Liver (tissue), 9 donors: ENCODE data around the gene RADIL. TPM values are rescaled to one million over a fixed set of nuclear protein-coding genes. Genes with fewer than 3 reads are reported as not detected.

Experiments used
- DNase-seq: peaks from one replicate; pipeline ENCODE4 v3.0.0-alpha.2; 2017; ENCODE audit warnings: low spot score
- H3K27ac ChIP-seq, 2 donors: one replicate each; pipeline ENCODE4 v1.7.0; 2013; ENCODE audit warnings: inconsistent platforms in 2 of 2, low read length in 2 of 2, control low read depth in 1 of 2, low read depth in 1 of 2, mild to moderate bottlenecking in 1 of 2
- H3K27me3 ChIP-seq, 4 donors: one replicate each; pipeline versions ENCODE4 v1.6.1 to v1.7.0; 2013; ENCODE audit warnings: low read length in 3 of 4, inconsistent platforms in 1 of 4, mild to moderate bottlenecking in 1 of 4, moderate library complexity in 1 of 4; ENCODE audit not compliant: control insufficient read depth in 4 of 4, insufficient read depth in 4 of 4
- H3K36me3 ChIP-seq, 4 donors: one replicate each; pipeline versions ENCODE4 v1.6.1 to v1.7.0; 2013; ENCODE audit warnings: low read length in 3 of 4, mild to moderate bottlenecking in 3 of 4, low read depth in 1 of 4, moderate library complexity in 1 of 4; ENCODE audit not compliant: control insufficient read depth in 4 of 4, insufficient read depth in 3 of 4
- H3K4me1 ChIP-seq, 4 donors: one replicate each; pipeline versions ENCODE4 v1.6.1 to v1.7.0; 2013; ENCODE audit warnings: low read length in 3 of 4, mild to moderate bottlenecking in 3 of 4, moderate library complexity in 1 of 4; ENCODE audit not compliant: control insufficient read depth in 4 of 4, insufficient read depth in 4 of 4
- H3K4me3 ChIP-seq, 3 donors: one replicate each; pipeline versions ENCODE4 v1.6.1 to v1.7.0; 2013; ENCODE audit warnings: low read length in 3 of 3, control low read depth in 1 of 3, low read depth in 1 of 3, mild to moderate bottlenecking in 1 of 3
- H3K9ac ChIP-seq, 2 donors: one replicate each; pipeline ENCODE4 v1.7.0; 2013; ENCODE audit warnings: low read length in 2 of 2, mild to moderate bottlenecking in 2 of 2, moderate library complexity in 2 of 2, control low read depth in 1 of 2, low read depth in 1 of 2
- H3K9me3 ChIP-seq, 4 donors: one replicate each; pipeline versions ENCODE4 v1.6.1 to v1.7.0; 2013; ENCODE audit warnings: low read length in 3 of 4; ENCODE audit not compliant: control insufficient read depth in 4 of 4
- EGR1 ChIP-seq, 2 donors: IDR thresholded peaks; 2 replicates each; pipeline ENCODE4 v1.6.1; 2016 to 2018; ENCODE audit warnings: antibody characterized with exemption in 2 of 2, low read depth in 2 of 2
- FOXA1 ChIP-seq: IDR thresholded peaks from 2 replicates; pipeline ENCODE4 v1.6.1; 2016; ENCODE audit warnings: antibody characterized with exemption
- FOXA2 ChIP-seq: IDR thresholded peaks from 2 replicates; pipeline ENCODE4 v1.6.1; 2016; ENCODE audit warnings: antibody characterized with exemption
- GABPA ChIP-seq, 2 donors: IDR thresholded peaks in 1 of 2; conservative IDR thresholded peaks in 1 of 2; 2 replicates each; pipeline ENCODE4 v1.6.1; 2016; ENCODE audit warnings: antibody characterized with exemption in 2 of 2, mild to moderate bottlenecking in 1 of 2, moderate library complexity in 1 of 2
- HNF4A ChIP-seq, 2 donors: conservative IDR thresholded peaks; 2 replicates each; pipeline ENCODE4 v1.6.1; 2016; ENCODE audit warnings: antibody characterized with exemption in 2 of 2, mild to moderate bottlenecking in 2 of 2
- HNF4G ChIP-seq: IDR thresholded peaks from 2 replicates; pipeline ENCODE4 v1.6.1; 2016; ENCODE audit warnings: antibody characterized with exemption
- JUND ChIP-seq, 2 donors: IDR thresholded peaks; 2 replicates each; pipeline ENCODE4 v1.6.1; 2016; ENCODE audit warnings: antibody characterized with exemption in 2 of 2
- MAX ChIP-seq: IDR thresholded peaks from 2 replicates; pipeline ENCODE4 v1.6.1; 2016; ENCODE audit warnings: antibody characterized with exemption
- NR2F2 ChIP-seq: IDR thresholded peaks from 2 replicates; pipeline ENCODE4 v1.6.1; 2016; ENCODE audit warnings: antibody characterized with exemption
- RAD21 ChIP-seq, 2 donors: IDR thresholded peaks; 2 replicates each; pipeline ENCODE4 v1.6.1; 2016; ENCODE audit warnings: antibody characterized with exemption in 2 of 2, mild to moderate bottlenecking in 2 of 2
- RXRA ChIP-seq, 2 donors: IDR thresholded peaks; 2 replicates each; pipeline ENCODE4 v1.6.1; 2017 to 2018; ENCODE audit warnings: antibody characterized with exemption in 2 of 2, mild to moderate bottlenecking in 1 of 2
- SP1 ChIP-seq: IDR thresholded peaks from 2 replicates; pipeline ENCODE4 v1.6.1; 2018; ENCODE audit warnings: antibody characterized with exemption, mild to moderate bottlenecking
- TAF1 ChIP-seq: conservative IDR thresholded peaks from 2 replicates; pipeline ENCODE4 v1.6.1; 2016; ENCODE audit warnings: antibody characterized with exemption, mild to moderate bottlenecking
- YY1 ChIP-seq: IDR thresholded peaks from 2 replicates; pipeline ENCODE4 v1.6.1; 2016; ENCODE audit warnings: antibody characterized with exemption, mild to moderate bottlenecking
- WGBS: extraction: QIAGEN DNeasy Blood & Tissue Kit; methylation state at CpG from one replicate; pipeline ENCODE4 v1.1.7; 2013; 5-methylcytosine and 5-hydroxymethylcytosine counted together
- polyA plus RNA-seq, 2 donors: library from polyadenylated mRNA; stranded (reverse) in 1 of 2; unstranded in 1 of 2; fragments of 200-250 nt in 1 of 2; fragments of >200 nt in 1 of 2; fragmentation: Nextera tagmentation in 1 of 2; extraction: Ambion mirVana in 1 of 2; gene quantifications; one replicate each; pipeline versions ENCODE4 v1.2.1 to v1.2.3, GENCODE V29; 2013 to 2015
- total RNA-seq, 2 donors: library from RNA; depleted of rRNA; stranded (reverse); fragments of >200 nt; gene quantifications; one replicate each; pipeline ENCODE4 v1.2.3, GENCODE V29; 2014
- TF ChIP-seq, protein P1 (sequence below): IDR thresholded peaks from 2 replicates; pipeline ENCODE4 v1.6.1; 2016; ENCODE audit warnings: antibody characterized with exemption
- TF ChIP-seq, protein P2 (sequence below): IDR thresholded peaks from 2 replicates; pipeline ENCODE4 v1.6.1; 2016; ENCODE audit warnings: antibody characterized with exemption, mild to moderate bottlenecking
- TF ChIP-seq, protein P3 (sequence below): IDR thresholded peaks from 2 replicates; pipeline ENCODE4 v1.6.1; 2016; ENCODE audit warnings: antibody characterized with exemption
- donor health status: healthy.
- donor health status: healthy.
- donor health status: healthy.
- donor health status: healthy.
- donor health status: healthy.

RADIL gene
- total and polyA plus RNA-seq, 4 donors, result 0.14 to 0.25 (median 0.21) TPM; not detected in 1

- Histone ChIP-seq H3K9ac (no peak overlapping the region), H3K4me1 (no peaks in the 10 kb centered on the region), H3K36me3 (no peaks in the 10 kb centered on the region), H3K9me3 (peaks cover 0 to 3% (median 1%) of the 10 kb centered on the region in 4 donors), H3K4me3 (no peak overlapping the region), H3K27ac (no peak overlapping the region), H3K27me3 (peaks cover 0 to 4% (median 0%) of the 10 kb centered on the region in 4 donors)
- DNase-seq, result no peak
- 77% methylated on average over 1 of the region's 1 CpG for WGBS
- TF ChIP-seq, protein P1, sequence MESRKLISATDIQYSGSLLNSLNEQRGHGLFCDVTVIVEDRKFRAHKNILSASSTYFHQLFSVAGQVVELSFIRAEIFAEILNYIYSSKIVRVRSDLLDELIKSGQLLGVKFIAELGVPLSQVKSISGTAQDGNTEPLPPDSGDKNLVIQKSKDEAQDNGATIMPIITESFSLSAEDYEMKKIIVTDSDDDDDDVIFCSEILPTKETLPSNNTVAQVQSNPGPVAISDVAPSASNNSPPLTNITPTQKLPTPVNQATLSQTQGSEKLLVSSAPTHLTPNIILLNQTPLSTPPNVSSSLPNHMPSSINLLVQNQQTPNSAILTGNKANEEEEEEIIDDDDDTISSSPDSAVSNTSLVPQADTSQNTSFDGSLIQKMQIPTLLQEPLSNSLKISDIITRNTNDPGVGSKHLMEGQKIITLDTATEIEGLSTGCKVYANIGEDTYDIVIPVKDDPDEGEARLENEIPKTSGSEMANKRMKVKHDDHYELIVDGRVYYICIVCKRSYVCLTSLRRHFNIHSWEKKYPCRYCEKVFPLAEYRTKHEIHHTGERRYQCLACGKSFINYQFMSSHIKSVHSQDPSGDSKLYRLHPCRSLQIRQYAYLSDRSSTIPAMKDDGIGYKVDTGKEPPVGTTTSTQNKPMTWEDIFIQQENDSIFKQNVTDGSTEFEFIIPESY, result no peak
- no peak for TF ChIP-seq SP1
- TF ChIP-seq, protein P2, sequence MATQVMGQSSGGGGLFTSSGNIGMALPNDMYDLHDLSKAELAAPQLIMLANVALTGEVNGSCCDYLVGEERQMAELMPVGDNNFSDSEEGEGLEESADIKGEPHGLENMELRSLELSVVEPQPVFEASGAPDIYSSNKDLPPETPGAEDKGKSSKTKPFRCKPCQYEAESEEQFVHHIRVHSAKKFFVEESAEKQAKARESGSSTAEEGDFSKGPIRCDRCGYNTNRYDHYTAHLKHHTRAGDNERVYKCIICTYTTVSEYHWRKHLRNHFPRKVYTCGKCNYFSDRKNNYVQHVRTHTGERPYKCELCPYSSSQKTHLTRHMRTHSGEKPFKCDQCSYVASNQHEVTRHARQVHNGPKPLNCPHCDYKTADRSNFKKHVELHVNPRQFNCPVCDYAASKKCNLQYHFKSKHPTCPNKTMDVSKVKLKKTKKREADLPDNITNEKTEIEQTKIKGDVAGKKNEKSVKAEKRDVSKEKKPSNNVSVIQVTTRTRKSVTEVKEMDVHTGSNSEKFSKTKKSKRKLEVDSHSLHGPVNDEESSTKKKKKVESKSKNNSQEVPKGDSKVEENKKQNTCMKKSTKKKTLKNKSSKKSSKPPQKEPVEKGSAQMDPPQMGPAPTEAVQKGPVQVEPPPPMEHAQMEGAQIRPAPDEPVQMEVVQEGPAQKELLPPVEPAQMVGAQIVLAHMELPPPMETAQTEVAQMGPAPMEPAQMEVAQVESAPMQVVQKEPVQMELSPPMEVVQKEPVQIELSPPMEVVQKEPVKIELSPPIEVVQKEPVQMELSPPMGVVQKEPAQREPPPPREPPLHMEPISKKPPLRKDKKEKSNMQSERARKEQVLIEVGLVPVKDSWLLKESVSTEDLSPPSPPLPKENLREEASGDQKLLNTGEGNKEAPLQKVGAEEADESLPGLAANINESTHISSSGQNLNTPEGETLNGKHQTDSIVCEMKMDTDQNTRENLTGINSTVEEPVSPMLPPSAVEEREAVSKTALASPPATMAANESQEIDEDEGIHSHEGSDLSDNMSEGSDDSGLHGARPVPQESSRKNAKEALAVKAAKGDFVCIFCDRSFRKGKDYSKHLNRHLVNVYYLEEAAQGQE, result no peak
- no peak for TF ChIP-seq TAF1
- no peak for TF ChIP-seq NR2F2
These were observed 21.7 kb upstream of the RADIL start for GRCh38 chr7:4905171-4905570.

- TF ChIP-seq, protein P3, sequence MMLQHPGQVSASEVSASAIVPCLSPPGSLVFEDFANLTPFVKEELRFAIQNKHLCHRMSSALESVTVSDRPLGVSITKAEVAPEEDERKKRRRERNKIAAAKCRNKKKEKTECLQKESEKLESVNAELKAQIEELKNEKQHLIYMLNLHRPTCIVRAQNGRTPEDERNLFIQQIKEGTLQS, result no peak
- no peak for TF ChIP-seq RAD21 (IDR thresholded peaks at IDR 0.05)
- no peak for TF ChIP-seq FOXA1
- TF ChIP-seq GABPA (IDR thresholded peaks at IDR 0.05 in 1 of 2, conservative IDR thresholded peaks at IDR 0.05 in 1 of 2), result no peak
- TF ChIP-seq NR2F2, result no peak
- TF ChIP-seq SP1, result no peak
- no peak for TF ChIP-seq EGR1 (IDR thresholded peaks at IDR 0.05; ENCODE audit: low read depth in 2 of 2)
These were observed 20.8 kb upstream of the RADIL start for GRCh38 chr7:4904346-4904745.

GRCh38 chr7:4895766-4896165 lies 12.2 kb upstream of the RADIL start:
- Histone ChIP-seq H3K36me3 (no peaks in the 10 kb centered on the region), H3K9ac (no peak overlapping the region), H3K4me3 (no peak overlapping the region), H3K9me3 (peaks cover 0 to 10% (median 8%) of the 10 kb centered on the region in 4 donors), H3K27me3 (no peaks in the 10 kb centered on the region), H3K27ac (no peak overlapping the region), H3K4me1 (no peaks in the 10 kb centered on the region)
- no peak for DNase-seq
- WGBS, result 85% methylated on average over 11 of the region's 11 CpGs
- TF ChIP-seq NR2F2 (no peak), GABPA (IDR thresholded peaks at IDR 0.05 in 1 of 2, conservative IDR thresholded peaks at IDR 0.05 in 1 of 2) (no peak), EGR1 (IDR thresholded peaks at IDR 0.05; ENCODE audit: low read depth in 2 of 2) (no peak), FOXA1 (no peak), RXRA (IDR thresholded peaks at IDR 0.05) (no peak), JUND (IDR thresholded peaks at IDR 0.05) (no peak), HNF4A (conservative IDR thresholded peaks at IDR 0.05) (no peak), YY1 (no peak), TAF1 (no peak), MAX (no peak), HNF4G (no peak), FOXA2 (no peak), SP1 (no peak)
- TF ChIP-seq, protein P2, result no peak
- TF ChIP-seq, protein P3, result no peak

More at GRCh38 chr7:4904346-4904745, 20.8 kb upstream of the RADIL start:
- Histone ChIP-seq H3K9me3 (peaks cover 0 to 3% (median 1%) of the 10 kb centered on the region in 4 donors), H3K27me3 (peaks cover 0 to 4% (median 0%) of the 10 kb centered on the region in 4 donors), H3K27ac (no peak overlapping the region), H3K4me1 (no peaks in the 10 kb centered on the region), H3K4me3 (no peak overlapping the region), H3K9ac (no peak overlapping the region), H3K36me3 (no peaks in the 10 kb centered on the region)
- DNase-seq, result no peak
